Thyroid gland (tissue), 4 donors: Measurements from ENCODE around the gene ASPHD1. TPM values are rescaled to one million over a fixed set of nuclear protein-coding genes. Genes with fewer than 3 reads are reported as not detected.

ENCODE experiments used
- DNase-seq, 2 donors: peaks; one replicate each; pipeline ENCODE4 v3.0.0-alpha.2; 2019
- H3K27ac ChIP-seq, 3 donors: fragments of 200-600 bp; sonication (generic); 1 replicate in 2 of 3; 2 replicates in 1 of 3; pipeline ENCODE4 v1.5.1; 2016 to 2019; ENCODE audit warnings: mild to moderate bottlenecking in 1 of 3, moderate library complexity in 1 of 3
- H3K27me3 ChIP-seq: fragments of 200-600 bp; sonication (generic); one replicate; pipeline ENCODE4 v1.5.1; 2019
- H3K36me3 ChIP-seq, 2 donors: fragments of 200-600 bp; sonication (generic); one replicate each; pipeline ENCODE4 v1.5.1; 2016 to 2019
- H3K4me1 ChIP-seq, 2 donors: fragments of 200-600 bp; sonication (generic); one replicate each; pipeline ENCODE4 v1.5.1; 2017 to 2019
- H3K4me3 ChIP-seq, 3 donors: fragments of 200-600 bp; sonication (generic); replicated peaks in 1 of 3; 1 replicate in 2 of 3; 2 replicates in 1 of 3; pipeline ENCODE4 v1.5.1; 2016; ENCODE audit warnings: mild to moderate bottlenecking in 1 of 3
- H3K9me3 ChIP-seq: fragments of 200-600 bp; sonication (generic); one replicate; pipeline ENCODE4 v1.5.1; 2017
- CTCF ChIP-seq, 6 experiments: fragments of 200-600 bp in 3 of 6; fragments of 450-650 bp in 3 of 6; sonication (generic) in 3 of 6; IDR thresholded peaks; one replicate each; pipeline ENCODE4 v1.5.1; 2016 to 2019; ENCODE audit warnings: antibody characterized with exemption in 6 of 6, mild to moderate bottlenecking in 2 of 6, inconsistent platforms in 1 of 6, moderate library complexity in 1 of 6
- POLR2A ChIP-seq, 2 donors: fragments of 450-650 bp; IDR thresholded peaks; one replicate each; pipeline ENCODE4 v1.6.1; 2017; ENCODE audit warnings: antibody characterized with exemption in 2 of 2, mild to moderate bottlenecking in 2 of 2, moderate library complexity in 1 of 2
- WGBS, 2 donors: methylation state at CpG; one replicate each; pipeline ENCODE4 v1.1.5; 2017; 5-methylcytosine and 5-hydroxymethylcytosine counted together
- intact Hi-C: fragments of 100-400 bp; cut with DNase I; formaldehyde crosslinking; loops from one replicate; pipeline ENCODE4 v1.15.1; 2023
- total RNA-seq, 4 donors: library from RNA; depleted of rRNA; stranded (reverse); fragments of >200 nt; gene quantifications; one replicate each; pipeline ENCODE4 v1.2.3, GENCODE V29; 2016

Gene ASPHD1
- total RNA-seq, 4 donors from 2014 or later = not detected

GRCh38 chr16:29891525-29892457 is 8.5 kb upstream of the ASPHD1 start:
- no peak overlapping the region for H3K4me3 ChIP-seq
- intact Hi-C loops = no loop called here
- no peaks in the 10 kb centered on the region for H3K9me3 ChIP-seq
- no peak overlapping the region for H3K27ac ChIP-seq
- TF ChIP-seq POLR2A (IDR thresholded peaks at IDR 0.05) (no peak), CTCF (IDR thresholded peaks at IDR 0.05) (no peak)
- 75 to 83% methylated on average over 10 of the region's 10 CpGs for WGBS, 2 donors
- no peaks in the 10 kb centered on the region for H3K4me1 ChIP-seq
- DNase-seq = no peak
- H3K36me3 ChIP-seq = no peaks in the 10 kb centered on the region
- no peaks in the 10 kb centered on the region for H3K27me3 ChIP-seq

GRCh38 chr16:29892458-29892813 is 7.9 kb upstream of the ASPHD1 start:
- no peaks in the 10 kb centered on the region for H3K36me3 ChIP-seq
- intact Hi-C loops = no loop called here
- no peak for TF ChIP-seq CTCF (IDR thresholded peaks at IDR 0.05)
- TF ChIP-seq POLR2A (IDR thresholded peaks at IDR 0.05) = no peak
- H3K4me3 ChIP-seq = no peak overlapping the region
- no peak for DNase-seq
- no peaks in the 10 kb centered on the region for H3K4me1 ChIP-seq
- H3K9me3 ChIP-seq = no peaks in the 10 kb centered on the region
- no peak overlapping the region for H3K27ac ChIP-seq
- H3K27me3 ChIP-seq = no peaks in the 10 kb centered on the region
- WGBS, 2 donors = 83 to 86% methylated on average over 5 to 6 of the region's 6 CpGs

- TF ChIP-seq POLR2A (IDR thresholded peaks at IDR 0.05) (no peak), CTCF (IDR thresholded peaks at IDR 0.05) (no peak)
- H3K36me3 ChIP-seq = no peaks in the 10 kb centered on the region
- no peak for DNase-seq
- H3K9me3 ChIP-seq = no peaks in the 10 kb centered on the region
- H3K27ac ChIP-seq = no peak overlapping the region
- no peak overlapping the region for H3K4me3 ChIP-seq
- intact Hi-C loops = no loop called here
- H3K4me1 ChIP-seq = no peaks in the 10 kb centered on the region
- 87 to 92% methylated on average over 3 of the region's 3 CpGs for WGBS, 2 donors
- no peaks in the 10 kb centered on the region for H3K27me3 ChIP-seq
These were observed 6.7 kb upstream of the ASPHD1 start for GRCh38 chr16:29893553-29893952.

GRCh38 chr16:29894352-29894751 is 5.9 kb upstream of the ASPHD1 start:
- no peak for DNase-seq
- Histone ChIP-seq H3K27me3 (no peaks in the 10 kb centered on the region), H3K27ac (no peak overlapping the region), H3K4me3 (no peak overlapping the region), H3K4me1 (peaks cover 2% of the 10 kb centered on the region in 2 donors), H3K9me3 (no peaks in the 10 kb centered on the region), H3K36me3 (no peaks in the 10 kb centered on the region)
- intact Hi-C loops = no loop called here
- 80 to 82% methylated on average over 4 of the region's 4 CpGs for WGBS, 2 donors
- TF ChIP-seq POLR2A (IDR thresholded peaks at IDR 0.05) (no peak), CTCF (IDR thresholded peaks at IDR 0.05) (no peak)

- Histone ChIP-seq H3K27me3 (no peaks in the 10 kb centered on the region), H3K36me3 (no peaks in the 10 kb centered on the region), H3K27ac (no peak overlapping the region), H3K4me3 (no peak overlapping the region), H3K4me1 (peaks cover 6 to 16% of the 10 kb centered on the region in 2 donors), H3K9me3 (no peaks in the 10 kb centered on the region)
- intact Hi-C loops = no loop called here
- WGBS, 2 donors = 46 to 52% methylated on average over 12 to 14 of the region's 15 CpGs
- no peak for DNase-seq
- no peak for TF ChIP-seq POLR2A (IDR thresholded peaks at IDR 0.05)
- TF ChIP-seq CTCF (IDR thresholded peaks at IDR 0.05) = no peak
These were observed 3.4 kb upstream of the ASPHD1 start for GRCh38 chr16:29896841-29897240.
